ENCODE data around the gene SPECC1L. TPM values are rescaled to one million over a fixed set of nuclear protein-coding genes. Genes with fewer than 3 reads are reported as not detected.

The SPECC1L gene
- total RNA-seq, 1 donor from 2014 or later = 173 TPM

GRCh38 chr22:24330636-24331035 is 60.0 kb downstream of the SPECC1L start:
- Mint-ChIP-seq H3K27ac (ENCODE audit: unreplicated experiment) (no peak overlapping the region), H3K9me3 (ENCODE audit: unreplicated experiment) (no peaks in the 10 kb centered on the region), H3K4me1 (ENCODE audit: low read depth, unreplicated experiment) (no peaks in the 10 kb centered on the region), H3K4me3 (ENCODE audit: unreplicated experiment) (no peak overlapping the region), H3K36me3 (ENCODE audit: unreplicated experiment) (no peaks in the 10 kb centered on the region), H3K27me3 (ENCODE audit: unreplicated experiment) (no peaks in the 10 kb centered on the region)
- DNase-seq = no peak
- TF ChIP-seq, protein P1, sequence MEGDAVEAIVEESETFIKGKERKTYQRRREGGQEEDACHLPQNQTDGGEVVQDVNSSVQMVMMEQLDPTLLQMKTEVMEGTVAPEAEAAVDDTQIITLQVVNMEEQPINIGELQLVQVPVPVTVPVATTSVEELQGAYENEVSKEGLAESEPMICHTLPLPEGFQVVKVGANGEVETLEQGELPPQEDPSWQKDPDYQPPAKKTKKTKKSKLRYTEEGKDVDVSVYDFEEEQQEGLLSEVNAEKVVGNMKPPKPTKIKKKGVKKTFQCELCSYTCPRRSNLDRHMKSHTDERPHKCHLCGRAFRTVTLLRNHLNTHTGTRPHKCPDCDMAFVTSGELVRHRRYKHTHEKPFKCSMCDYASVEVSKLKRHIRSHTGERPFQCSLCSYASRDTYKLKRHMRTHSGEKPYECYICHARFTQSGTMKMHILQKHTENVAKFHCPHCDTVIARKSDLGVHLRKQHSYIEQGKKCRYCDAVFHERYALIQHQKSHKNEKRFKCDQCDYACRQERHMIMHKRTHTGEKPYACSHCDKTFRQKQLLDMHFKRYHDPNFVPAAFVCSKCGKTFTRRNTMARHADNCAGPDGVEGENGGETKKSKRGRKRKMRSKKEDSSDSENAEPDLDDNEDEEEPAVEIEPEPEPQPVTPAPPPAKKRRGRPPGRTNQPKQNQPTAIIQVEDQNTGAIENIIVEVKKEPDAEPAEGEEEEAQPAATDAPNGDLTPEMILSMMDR (IDR thresholded peaks at IDR 0.05; ENCODE audit: partially characterized antibody, unreplicated experiment) = no peak

DNA sequence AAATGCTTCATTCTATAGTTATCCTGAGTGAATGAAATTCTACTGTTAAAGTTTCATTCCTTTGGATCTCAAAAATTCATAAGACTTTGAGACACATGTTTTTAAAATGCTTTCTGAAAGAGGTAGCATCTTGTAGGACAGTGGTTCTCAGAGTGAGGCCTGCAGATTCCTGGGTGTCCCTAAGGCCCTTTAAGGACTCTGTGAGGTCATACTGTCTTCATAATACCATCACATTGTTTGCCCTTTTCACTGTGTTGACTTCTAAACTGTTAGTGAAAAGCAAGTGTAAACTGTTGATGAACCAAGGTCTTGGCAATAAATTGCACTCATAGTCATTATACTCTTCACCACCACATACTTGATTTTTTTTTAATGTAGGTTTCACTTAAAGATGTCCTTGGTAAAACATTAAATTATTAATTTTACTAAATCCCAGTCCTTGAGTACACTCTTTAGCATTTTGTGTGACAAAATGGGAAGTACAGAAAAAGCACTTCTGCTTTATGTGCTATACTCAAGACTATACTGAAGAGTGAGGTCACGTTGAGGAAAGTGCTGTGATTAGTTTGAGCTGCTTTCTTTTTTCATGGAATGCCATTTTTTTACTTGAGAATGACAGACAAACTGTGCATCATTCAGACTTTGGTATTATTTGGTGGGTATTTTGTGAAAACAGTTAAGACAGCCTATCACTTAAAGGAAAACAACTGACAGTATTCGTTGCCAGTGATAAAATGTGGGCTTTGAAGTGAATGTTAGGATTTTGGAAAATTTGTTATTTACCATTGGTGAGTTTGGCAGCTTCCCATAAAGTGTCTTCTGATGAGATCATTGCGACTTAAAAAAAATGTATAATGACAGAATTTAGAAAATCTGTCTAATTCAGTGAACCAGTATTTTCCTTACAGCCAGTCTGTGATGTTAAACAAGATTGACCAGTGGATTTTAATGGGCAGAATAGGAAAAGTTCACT is 61.1 kb downstream of the SPECC1L start:
- Mint-ChIP-seq H3K4me1 (ENCODE audit: low read depth, unreplicated experiment) (no peaks in the 10 kb centered on the region), H3K9me3 (ENCODE audit: unreplicated experiment) (no peaks in the 10 kb centered on the region), H3K4me3 (ENCODE audit: unreplicated experiment) (no peak overlapping the region), H3K27ac (ENCODE audit: unreplicated experiment) (no peak overlapping the region), H3K36me3 (ENCODE audit: unreplicated experiment) (no peaks in the 10 kb centered on the region), H3K27me3 (ENCODE audit: unreplicated experiment) (no peaks in the 10 kb centered on the region)
- TF ChIP-seq, protein P1 (IDR thresholded peaks at IDR 0.05; ENCODE audit: partially characterized antibody, unreplicated experiment) = no peak
- DNase-seq = no peak

DNA sequence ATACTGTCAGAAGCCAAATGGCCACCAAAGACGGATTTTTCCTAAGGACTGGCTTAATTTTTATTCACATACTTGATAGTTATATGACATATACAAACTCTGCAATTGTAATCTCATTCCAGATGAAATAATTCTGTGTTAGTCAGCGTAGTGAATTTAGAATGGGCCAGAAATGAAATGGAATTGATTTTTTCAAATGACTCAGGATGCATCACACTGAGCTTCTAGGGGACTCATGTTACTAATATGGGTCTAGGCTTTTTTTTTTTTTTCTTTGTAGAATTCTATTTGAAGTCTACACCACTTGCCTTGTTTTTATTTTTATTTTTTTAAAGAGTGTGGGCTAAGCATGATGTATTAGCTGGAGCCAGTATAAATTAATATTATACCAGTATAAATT is 62.7 kb downstream of the SPECC1L start:
- Mint-ChIP-seq H3K4me3 (ENCODE audit: unreplicated experiment) (no peak overlapping the region), H3K27me3 (ENCODE audit: unreplicated experiment) (no peaks in the 10 kb centered on the region), H3K36me3 (ENCODE audit: unreplicated experiment) (no peaks in the 10 kb centered on the region), H3K27ac (ENCODE audit: unreplicated experiment) (no peak overlapping the region), H3K9me3 (ENCODE audit: unreplicated experiment) (no peaks in the 10 kb centered on the region), H3K4me1 (ENCODE audit: low read depth, unreplicated experiment) (no peaks in the 10 kb centered on the region)
- no peak for DNase-seq
- TF ChIP-seq, protein P1 (IDR thresholded peaks at IDR 0.05; ENCODE audit: partially characterized antibody, unreplicated experiment) = no peak

DNA sequence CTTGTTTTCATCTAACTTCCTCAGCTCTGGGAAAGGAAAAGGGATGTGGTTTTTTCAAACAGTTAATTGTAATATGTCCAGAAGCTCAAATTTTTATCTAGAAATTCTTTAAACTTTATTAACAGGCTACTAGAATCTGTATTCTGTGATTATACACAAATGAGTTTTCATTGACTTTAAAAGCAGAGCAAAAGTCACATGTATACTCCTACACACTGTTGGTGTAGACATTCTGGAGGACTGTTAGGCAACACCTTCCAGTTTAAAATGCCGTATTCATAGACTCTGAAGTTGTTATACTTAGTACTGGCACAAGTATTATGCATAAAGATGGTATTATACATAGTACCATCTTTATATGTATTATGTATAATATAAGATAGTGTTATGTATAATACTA is 64.9 kb downstream of the SPECC1L start:
- TF ChIP-seq, protein P1 (IDR thresholded peaks at IDR 0.05; ENCODE audit: partially characterized antibody, unreplicated experiment) = no peak
- Mint-ChIP-seq H3K36me3 (ENCODE audit: unreplicated experiment) (no peaks in the 10 kb centered on the region), H3K4me3 (ENCODE audit: unreplicated experiment) (no peak overlapping the region), H3K27ac (ENCODE audit: unreplicated experiment) (no peak overlapping the region), H3K9me3 (ENCODE audit: unreplicated experiment) (no peaks in the 10 kb centered on the region), H3K27me3 (ENCODE audit: unreplicated experiment) (peaks cover 2% of the 10 kb centered on the region), H3K4me1 (ENCODE audit: low read depth, unreplicated experiment) (no peaks in the 10 kb centered on the region)
- DNase-seq = no peak

Measured in glutamatergic neuron (in vitro differentiated cells).